22Rv1 (cell line): Measurements from ENCODE around the gene POLR2A.

Experiments used
- ZFX ChIP-seq: fragments of 450-650 bp; IDR thresholded peaks from 2 replicates; pipeline ENCODE4 v1.6.1; 2017; ENCODE audit warnings: antibody characterized with exemption, borderline replicate concordance
- TF ChIP-seq, protein P1 (sequence below): fragments of 450-650 bp; IDR thresholded peaks from 2 replicates; pipeline ENCODE4 v1.5.1; 2017; ENCODE audit warnings: mild to moderate bottlenecking

DNA sequence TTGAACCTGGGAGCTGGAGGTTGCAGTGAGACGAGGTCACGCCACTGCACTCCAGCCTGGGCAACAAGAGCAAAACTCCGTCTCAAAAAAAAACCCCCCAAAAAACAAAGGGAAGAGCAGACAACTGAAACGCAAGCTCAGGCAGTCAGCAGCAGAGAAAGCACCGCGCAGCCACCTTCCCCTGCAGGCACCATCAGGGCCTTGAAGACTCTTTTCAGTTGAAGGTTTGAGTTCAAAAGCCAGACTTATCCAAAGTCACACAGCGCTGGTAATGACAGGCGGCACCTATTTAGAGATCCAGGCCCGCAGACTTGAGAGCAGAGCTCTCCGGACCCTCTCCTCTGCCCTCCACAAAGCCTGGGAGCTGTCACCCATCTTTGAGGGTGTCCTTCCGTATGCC, 15.9 kb upstream of the POLR2A start:
- TF ChIP-seq, protein P1, sequence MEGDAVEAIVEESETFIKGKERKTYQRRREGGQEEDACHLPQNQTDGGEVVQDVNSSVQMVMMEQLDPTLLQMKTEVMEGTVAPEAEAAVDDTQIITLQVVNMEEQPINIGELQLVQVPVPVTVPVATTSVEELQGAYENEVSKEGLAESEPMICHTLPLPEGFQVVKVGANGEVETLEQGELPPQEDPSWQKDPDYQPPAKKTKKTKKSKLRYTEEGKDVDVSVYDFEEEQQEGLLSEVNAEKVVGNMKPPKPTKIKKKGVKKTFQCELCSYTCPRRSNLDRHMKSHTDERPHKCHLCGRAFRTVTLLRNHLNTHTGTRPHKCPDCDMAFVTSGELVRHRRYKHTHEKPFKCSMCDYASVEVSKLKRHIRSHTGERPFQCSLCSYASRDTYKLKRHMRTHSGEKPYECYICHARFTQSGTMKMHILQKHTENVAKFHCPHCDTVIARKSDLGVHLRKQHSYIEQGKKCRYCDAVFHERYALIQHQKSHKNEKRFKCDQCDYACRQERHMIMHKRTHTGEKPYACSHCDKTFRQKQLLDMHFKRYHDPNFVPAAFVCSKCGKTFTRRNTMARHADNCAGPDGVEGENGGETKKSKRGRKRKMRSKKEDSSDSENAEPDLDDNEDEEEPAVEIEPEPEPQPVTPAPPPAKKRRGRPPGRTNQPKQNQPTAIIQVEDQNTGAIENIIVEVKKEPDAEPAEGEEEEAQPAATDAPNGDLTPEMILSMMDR = no peak
- TF ChIP-seq ZFX = no peak
